ENCODE data around the gene MEOX2. TPM values are rescaled to one million over a fixed set of nuclear protein-coding genes. Genes with fewer than 3 reads are reported as not detected.

MEOX2 gene
- total RNA-seq, 1 donor from 2014 or later = 24.8 TPM

DNA sequence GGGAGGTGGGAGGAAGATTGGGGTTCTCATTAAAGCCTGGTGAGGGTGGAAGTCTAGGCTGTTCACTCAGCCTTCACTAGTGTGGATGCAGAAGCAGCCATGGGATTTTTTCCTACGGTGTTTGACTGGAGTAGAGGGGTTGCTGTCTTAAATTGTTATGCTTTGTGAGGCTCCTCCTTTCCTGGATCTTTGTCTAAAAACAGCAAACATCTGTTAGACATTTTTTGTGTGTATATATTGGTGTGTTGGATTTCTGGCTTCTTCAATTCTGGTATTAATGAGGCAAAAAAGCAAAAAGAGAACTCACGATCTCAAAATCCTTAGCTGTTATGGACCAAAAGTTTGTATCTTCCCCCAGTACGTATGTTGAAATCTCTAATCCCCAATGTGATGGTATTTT, 28.2 kb downstream of the MEOX2 start:
- H3K4me1 Mint-ChIP-seq (ENCODE audit: unreplicated experiment) = peaks cover 26% of the 10 kb centered on the region
- no peaks in the 10 kb centered on the region for H3K27me3 Mint-ChIP-seq (ENCODE audit: unreplicated experiment)
- no peak for DNase-seq (ENCODE audit: extremely low spot score, unreplicated experiment)
- TF ChIP-seq, protein P1, sequence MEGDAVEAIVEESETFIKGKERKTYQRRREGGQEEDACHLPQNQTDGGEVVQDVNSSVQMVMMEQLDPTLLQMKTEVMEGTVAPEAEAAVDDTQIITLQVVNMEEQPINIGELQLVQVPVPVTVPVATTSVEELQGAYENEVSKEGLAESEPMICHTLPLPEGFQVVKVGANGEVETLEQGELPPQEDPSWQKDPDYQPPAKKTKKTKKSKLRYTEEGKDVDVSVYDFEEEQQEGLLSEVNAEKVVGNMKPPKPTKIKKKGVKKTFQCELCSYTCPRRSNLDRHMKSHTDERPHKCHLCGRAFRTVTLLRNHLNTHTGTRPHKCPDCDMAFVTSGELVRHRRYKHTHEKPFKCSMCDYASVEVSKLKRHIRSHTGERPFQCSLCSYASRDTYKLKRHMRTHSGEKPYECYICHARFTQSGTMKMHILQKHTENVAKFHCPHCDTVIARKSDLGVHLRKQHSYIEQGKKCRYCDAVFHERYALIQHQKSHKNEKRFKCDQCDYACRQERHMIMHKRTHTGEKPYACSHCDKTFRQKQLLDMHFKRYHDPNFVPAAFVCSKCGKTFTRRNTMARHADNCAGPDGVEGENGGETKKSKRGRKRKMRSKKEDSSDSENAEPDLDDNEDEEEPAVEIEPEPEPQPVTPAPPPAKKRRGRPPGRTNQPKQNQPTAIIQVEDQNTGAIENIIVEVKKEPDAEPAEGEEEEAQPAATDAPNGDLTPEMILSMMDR (IDR thresholded peaks at IDR 0.05) = no peak
- no peak overlapping the region for H3K4me3 Mint-ChIP-seq (ENCODE audit: unreplicated experiment)
- H3K9me3 Mint-ChIP-seq (ENCODE audit: unreplicated experiment) = peaks cover 33% of the 10 kb centered on the region
- peak overlapping the region; percentile 14 for H3K27ac Mint-ChIP-seq (ENCODE audit: unreplicated experiment)
- peaks cover 35% of the 10 kb centered on the region for H3K36me3 Mint-ChIP-seq (ENCODE audit: unreplicated experiment)

DNA sequence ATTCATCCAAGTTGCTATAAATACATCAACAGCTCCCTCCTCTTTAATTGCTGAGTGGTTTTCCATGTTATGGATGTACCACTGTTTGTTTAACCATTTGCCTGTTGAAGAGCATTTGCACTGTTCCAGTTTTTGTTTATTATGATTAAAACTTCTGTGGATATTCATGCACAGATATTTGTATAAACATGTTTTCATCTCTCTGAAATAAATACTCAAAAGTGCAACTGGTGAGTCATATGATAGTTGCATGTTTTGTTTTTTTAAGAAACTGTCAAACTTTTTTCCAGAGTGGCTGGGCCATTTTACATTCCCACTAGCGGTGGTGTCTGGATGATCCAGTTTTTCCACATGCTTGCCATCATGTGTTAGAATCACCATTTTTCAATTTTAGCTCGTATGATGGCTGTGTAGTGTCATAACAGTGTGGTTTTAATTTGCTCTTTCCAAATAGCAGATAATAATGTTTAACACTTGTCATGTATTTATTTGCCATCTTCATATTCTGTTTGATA, 33.6 kb downstream of the MEOX2 start:
- DNase-seq (ENCODE audit: extremely low spot score, unreplicated experiment) = no peak
- TF ChIP-seq, protein P1 (IDR thresholded peaks at IDR 0.05) = no peak
- no peaks in the 10 kb centered on the region for H3K27me3 Mint-ChIP-seq (ENCODE audit: unreplicated experiment)
- no peak overlapping the region for H3K4me3 Mint-ChIP-seq (ENCODE audit: unreplicated experiment)
- peaks cover 46% of the 10 kb centered on the region for H3K4me1 Mint-ChIP-seq (ENCODE audit: unreplicated experiment)
- peak overlapping the region; percentile 17 for H3K27ac Mint-ChIP-seq (ENCODE audit: unreplicated experiment)
- H3K9me3 Mint-ChIP-seq (ENCODE audit: unreplicated experiment) = peaks cover 36% of the 10 kb centered on the region
- peaks cover 32% of the 10 kb centered on the region for H3K36me3 Mint-ChIP-seq (ENCODE audit: unreplicated experiment)

DNA sequence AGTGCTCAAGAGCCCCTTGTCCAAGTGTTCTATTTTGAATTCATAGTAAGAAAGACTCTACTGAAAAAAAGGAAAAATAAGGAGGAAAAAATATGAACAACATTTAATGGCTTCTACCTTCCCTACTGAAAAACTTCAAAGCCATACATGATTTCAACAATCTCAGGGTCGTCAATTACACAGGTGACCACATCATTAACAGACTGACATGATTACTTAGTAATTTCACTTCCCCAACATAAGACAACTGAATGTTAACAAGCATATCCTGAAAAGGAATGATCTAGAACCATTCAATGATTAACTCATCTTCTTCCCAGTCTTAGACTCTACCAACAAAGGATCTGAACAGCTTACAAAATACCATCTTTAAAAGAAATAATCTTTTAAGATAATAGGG, 34.8 kb downstream of the MEOX2 start:
- Mint-ChIP-seq H3K27me3 (ENCODE audit: unreplicated experiment) (no peaks in the 10 kb centered on the region), H3K36me3 (ENCODE audit: unreplicated experiment) (peaks cover 23% of the 10 kb centered on the region), H3K4me3 (ENCODE audit: unreplicated experiment) (no peak overlapping the region), H3K4me1 (ENCODE audit: unreplicated experiment) (peaks cover 53% of the 10 kb centered on the region), H3K27ac (ENCODE audit: unreplicated experiment) (no peak overlapping the region), H3K9me3 (ENCODE audit: unreplicated experiment) (peaks cover 26% of the 10 kb centered on the region)
- TF ChIP-seq, protein P1 (IDR thresholded peaks at IDR 0.05) = no peak
- DNase-seq (ENCODE audit: extremely low spot score, unreplicated experiment) = no peak

DNA sequence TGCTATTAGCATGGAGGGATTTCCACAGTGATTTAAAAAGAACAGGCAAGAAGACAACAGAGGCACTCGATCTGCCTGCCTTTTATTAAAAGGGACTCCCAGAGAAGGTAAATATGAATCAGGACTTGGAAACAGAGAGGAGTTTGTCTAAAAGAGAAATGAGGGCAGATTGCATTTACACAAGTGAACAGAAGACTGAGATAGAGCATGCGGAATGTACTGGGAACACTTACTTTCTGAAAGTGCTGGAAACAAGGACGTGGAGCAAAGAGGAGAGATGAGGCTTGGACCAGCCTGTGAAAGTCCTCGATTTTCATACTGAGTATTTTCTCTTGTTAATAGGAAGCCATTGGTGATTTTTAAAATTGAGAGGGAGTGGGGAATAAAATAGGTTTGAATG, 35.7 kb downstream of the MEOX2 start:
- TF ChIP-seq, protein P1 (IDR thresholded peaks at IDR 0.05) = no peak
- no peak for DNase-seq (ENCODE audit: extremely low spot score, unreplicated experiment)
- Mint-ChIP-seq H3K36me3 (ENCODE audit: unreplicated experiment) (peaks cover 15% of the 10 kb centered on the region), H3K4me1 (ENCODE audit: unreplicated experiment) (peaks cover 61% of the 10 kb centered on the region), H3K9me3 (ENCODE audit: unreplicated experiment) (peaks cover 17% of the 10 kb centered on the region), H3K27ac (ENCODE audit: unreplicated experiment) (peak overlapping the region; percentile 9), H3K27me3 (ENCODE audit: unreplicated experiment) (no peaks in the 10 kb centered on the region), H3K4me3 (ENCODE audit: unreplicated experiment) (no peak overlapping the region)

DNA sequence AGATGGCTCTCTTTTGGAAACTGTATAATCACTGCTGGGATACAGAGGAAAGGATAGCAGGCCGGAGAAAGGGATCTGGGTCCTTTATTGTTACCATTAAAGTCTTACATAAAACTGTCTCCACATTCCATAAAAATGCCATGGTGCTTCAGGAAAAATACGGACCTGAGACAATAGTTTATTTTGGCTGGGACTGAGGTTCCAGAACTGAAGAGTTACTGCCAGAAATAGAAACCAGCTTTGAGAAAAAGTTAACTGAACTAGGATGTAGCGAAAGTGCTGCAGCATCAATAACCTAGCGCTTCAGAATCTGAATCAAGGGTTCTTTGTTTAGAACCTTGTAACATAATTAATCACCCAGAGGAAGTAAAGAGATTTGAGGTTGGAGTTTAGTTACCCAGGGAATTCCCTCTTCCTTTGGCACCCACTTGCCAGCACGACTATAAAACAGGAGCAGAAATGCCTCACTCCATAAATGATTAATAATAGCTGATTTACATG, 38.0 kb downstream of the MEOX2 start:
- peaks cover 6% of the 10 kb centered on the region for H3K9me3 Mint-ChIP-seq (ENCODE audit: unreplicated experiment)
- peaks cover 78% of the 10 kb centered on the region for H3K4me1 Mint-ChIP-seq (ENCODE audit: unreplicated experiment)
- H3K27me3 Mint-ChIP-seq (ENCODE audit: unreplicated experiment) = no peaks in the 10 kb centered on the region
- peak overlapping the region; percentile 57 for H3K4me3 Mint-ChIP-seq (ENCODE audit: unreplicated experiment)
- peak overlapping the region; percentile 93 for H3K27ac Mint-ChIP-seq (ENCODE audit: unreplicated experiment)
- TF ChIP-seq, protein P1 (IDR thresholded peaks at IDR 0.05) = no peak
- no peak for DNase-seq (ENCODE audit: extremely low spot score, unreplicated experiment)
- H3K36me3 Mint-ChIP-seq (ENCODE audit: unreplicated experiment) = peaks cover 8% of the 10 kb centered on the region
